ENCODE results near the gene FNDC3B. TPM values are rescaled to one million over a fixed set of nuclear protein-coding genes. Genes with fewer than 3 reads are reported as not detected.

FNDC3B gene
- total RNA-seq, 1 experiment from 2014 or later, result 48.6 TPM

DNA sequence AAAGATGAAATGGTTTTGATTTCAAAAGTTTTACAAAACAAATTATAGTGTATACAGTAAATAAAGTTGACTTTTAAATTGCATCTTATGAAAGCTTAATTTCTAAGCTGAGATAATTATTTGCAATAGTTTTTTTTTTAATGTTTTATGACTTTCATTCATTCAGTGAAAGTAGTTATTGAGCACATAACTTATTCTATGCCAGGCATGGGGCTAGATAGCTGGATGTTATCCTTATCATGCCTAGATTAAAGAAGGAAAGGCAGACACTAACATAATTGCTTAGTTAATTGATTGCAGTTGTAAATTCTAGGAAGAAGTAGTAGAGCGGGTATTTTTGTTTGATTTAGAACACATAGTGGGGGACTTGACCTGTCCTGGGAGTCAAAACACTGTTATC is 92.4 kb downstream of the FNDC3B start:
- Histone ChIP-seq H2AFZ (ENCODE audit: low read length) (no peak overlapping the region), H3K27ac (ENCODE audit: low read length) (no peak overlapping the region), H3K4me2 (ENCODE audit: low read length) (no peak overlapping the region), H3K9me2 (replicated peaks; ENCODE audit: low read length) (no peaks in the 10 kb centered on the region), H3F3A (ENCODE audit: low read length, unreplicated experiment) (peaks cover 6% of the 10 kb centered on the region), H3K27me3 (ENCODE audit: low read length) (no peaks in the 10 kb centered on the region), H3K9me3 (ENCODE audit: low read length) (no peaks in the 10 kb centered on the region), H3K79me2 (ENCODE audit: low read length) (peaks cover 88% of the 10 kb centered on the region), H3K4me1 (ENCODE audit: insufficient read depth, low read length) (peaks cover 84% of the 10 kb centered on the region), H3K36me3 (ENCODE audit: low read depth, low read length) (peaks cover 11% of the 10 kb centered on the region), H3K4me3 (ENCODE audit: low read length) (no peak overlapping the region), H3K9ac (ENCODE audit: low read length) (no peak overlapping the region), H4K20me1 (ENCODE audit: low read length) (no peaks in the 10 kb centered on the region)
- no TSS peak for BruUV-seq (replicated peaks)
- TF ChIP-seq EZH2 (IDR thresholded peaks at IDR 0.05; ENCODE audit: low read length, unreplicated experiment) (no peak), EZH2phosphoT487 (IDR thresholded peaks at IDR 0.05; ENCODE audit: borderline replicate concordance, low read length) (no peak)
- TF ChIP-seq, protein P1, sequence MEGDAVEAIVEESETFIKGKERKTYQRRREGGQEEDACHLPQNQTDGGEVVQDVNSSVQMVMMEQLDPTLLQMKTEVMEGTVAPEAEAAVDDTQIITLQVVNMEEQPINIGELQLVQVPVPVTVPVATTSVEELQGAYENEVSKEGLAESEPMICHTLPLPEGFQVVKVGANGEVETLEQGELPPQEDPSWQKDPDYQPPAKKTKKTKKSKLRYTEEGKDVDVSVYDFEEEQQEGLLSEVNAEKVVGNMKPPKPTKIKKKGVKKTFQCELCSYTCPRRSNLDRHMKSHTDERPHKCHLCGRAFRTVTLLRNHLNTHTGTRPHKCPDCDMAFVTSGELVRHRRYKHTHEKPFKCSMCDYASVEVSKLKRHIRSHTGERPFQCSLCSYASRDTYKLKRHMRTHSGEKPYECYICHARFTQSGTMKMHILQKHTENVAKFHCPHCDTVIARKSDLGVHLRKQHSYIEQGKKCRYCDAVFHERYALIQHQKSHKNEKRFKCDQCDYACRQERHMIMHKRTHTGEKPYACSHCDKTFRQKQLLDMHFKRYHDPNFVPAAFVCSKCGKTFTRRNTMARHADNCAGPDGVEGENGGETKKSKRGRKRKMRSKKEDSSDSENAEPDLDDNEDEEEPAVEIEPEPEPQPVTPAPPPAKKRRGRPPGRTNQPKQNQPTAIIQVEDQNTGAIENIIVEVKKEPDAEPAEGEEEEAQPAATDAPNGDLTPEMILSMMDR (conservative IDR thresholded peaks at IDR 0.05; ENCODE audit: low read depth, low read length), result no peak
- intact Hi-C loops (cut with micrococcal nuclease), result loop anchor here (5.0 kb wide), 2 partner anchors 164 to 186 kb away; no protein-coding TSS in a partner anchor
- no peak for ATAC-seq
- ChIA-PET POLR2A (ENCODE audit: unreplicated experiment) (interaction anchor here (0.6 kb wide), 1 partner anchor 47 kb away, joined by 3 read pairs; no protein-coding TSS in a partner anchor), CTCF (no interaction called here)
- no peak for DNase-seq

DNA sequence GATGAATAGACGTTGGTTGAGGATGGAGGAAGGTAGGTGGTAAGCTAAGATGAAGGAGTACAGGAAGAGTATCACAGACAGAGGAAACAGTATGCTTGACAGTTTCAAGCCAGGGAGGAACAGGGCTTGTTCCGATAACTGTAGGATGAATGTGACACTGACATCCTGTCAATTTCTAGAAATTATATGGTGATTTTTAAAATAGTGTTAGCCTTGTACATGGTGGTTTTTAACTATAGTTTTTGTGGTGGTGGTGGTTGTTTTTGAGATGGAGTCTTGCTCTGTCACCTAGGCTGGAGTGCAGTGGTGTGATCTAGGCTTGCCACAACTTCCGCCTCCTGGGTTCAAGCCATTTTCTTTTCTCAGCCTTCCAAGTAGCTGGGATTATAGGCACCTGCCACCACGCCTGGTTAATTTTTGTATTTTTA is 92.8 kb downstream of the FNDC3B start:
- BruUV-seq (replicated peaks), result no TSS peak
- Histone ChIP-seq H3K36me3 (ENCODE audit: low read depth, low read length) (peaks cover 11% of the 10 kb centered on the region), H3K9me2 (replicated peaks; ENCODE audit: low read length) (no peaks in the 10 kb centered on the region), H3K9ac (ENCODE audit: low read length) (no peak overlapping the region), H3K4me1 (ENCODE audit: insufficient read depth, low read length) (peaks cover 84% of the 10 kb centered on the region), H4K20me1 (ENCODE audit: low read length) (no peaks in the 10 kb centered on the region), H3K4me2 (ENCODE audit: low read length) (no peak overlapping the region), H3K79me2 (ENCODE audit: low read length) (peaks cover 87% of the 10 kb centered on the region), H3K4me3 (ENCODE audit: low read length) (no peak overlapping the region), H3F3A (ENCODE audit: low read length, unreplicated experiment) (peaks cover 6% of the 10 kb centered on the region), H3K9me3 (ENCODE audit: low read length) (no peaks in the 10 kb centered on the region), H3K27me3 (ENCODE audit: low read length) (no peaks in the 10 kb centered on the region), H3K27ac (ENCODE audit: low read length) (no peak overlapping the region), H2AFZ (ENCODE audit: low read length) (no peak overlapping the region)
- intact Hi-C loops (cut with micrococcal nuclease), result loop anchor here (5.0 kb wide), 2 partner anchors 165 to 185 kb away; no protein-coding TSS in a partner anchor
- DNase-seq (no peak), ATAC-seq (no peak)
- POLR2A ChIA-PET (ENCODE audit: unreplicated experiment), result interaction anchor here (0.6 kb wide), 1 partner anchor 48 kb away, joined by 3 read pairs; no protein-coding TSS in a partner anchor
- CTCF ChIA-PET, result no interaction called here
- no peak for TF ChIP-seq EZH2 (IDR thresholded peaks at IDR 0.05; ENCODE audit: low read length, unreplicated experiment)
- no peak for TF ChIP-seq EZH2phosphoT487 (IDR thresholded peaks at IDR 0.05; ENCODE audit: borderline replicate concordance, low read length)
- TF ChIP-seq, protein P1 (conservative IDR thresholded peaks at IDR 0.05; ENCODE audit: low read depth, low read length), result no peak

DNA sequence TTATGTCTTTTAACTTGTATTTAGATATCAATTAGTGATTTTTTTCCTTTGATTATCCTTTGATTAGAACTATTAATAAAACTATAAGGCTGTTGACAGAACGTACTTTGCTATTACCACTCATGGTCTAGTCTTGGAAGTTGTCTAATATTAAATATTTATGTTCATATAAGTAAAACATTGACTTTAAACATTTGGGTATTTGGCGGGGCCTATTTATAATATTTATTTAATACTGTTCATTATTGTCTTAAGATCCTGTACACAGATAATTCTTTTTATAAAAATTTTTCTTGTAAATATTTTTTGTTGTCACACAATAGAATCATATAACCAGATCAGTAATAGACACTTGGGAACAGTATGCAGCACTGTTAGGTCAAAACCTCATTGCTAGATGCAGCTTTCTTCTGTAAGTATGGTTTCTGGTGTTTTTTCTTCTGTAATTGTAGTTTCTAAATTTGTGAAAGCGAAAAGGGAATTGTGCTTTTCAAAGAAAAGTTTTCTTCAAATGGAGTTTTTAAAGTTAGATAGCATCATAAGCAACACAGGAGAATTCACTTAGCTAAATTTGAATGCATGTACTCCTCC is 93.4 kb downstream of the FNDC3B start:
- intact Hi-C loops (cut with micrococcal nuclease), result loop anchor here (5.0 kb wide), 2 partner anchors 166 to 184 kb away; no protein-coding TSS in a partner anchor
- ATAC-seq, result no peak
- peaks cover 87% of the 10 kb centered on the region for H3K4me1 ChIP-seq (ENCODE audit: insufficient read depth, low read length)

More for the DNA sequence above, 93.4 kb downstream of the FNDC3B start:
- Histone ChIP-seq H3K36me3 (ENCODE audit: low read depth, low read length) (peaks cover 11% of the 10 kb centered on the region), H3K27me3 (ENCODE audit: low read length) (no peaks in the 10 kb centered on the region), H3K9me3 (ENCODE audit: low read length) (no peaks in the 10 kb centered on the region), H3F3A (ENCODE audit: low read length, unreplicated experiment) (peaks cover 6% of the 10 kb centered on the region), H3K9ac (ENCODE audit: low read length) (no peak overlapping the region), H3K4me2 (ENCODE audit: low read length) (no peak overlapping the region), H4K20me1 (ENCODE audit: low read length) (no peaks in the 10 kb centered on the region), H3K79me2 (ENCODE audit: low read length) (peaks cover 81% of the 10 kb centered on the region), H3K27ac (ENCODE audit: low read length) (no peak overlapping the region), H3K4me3 (ENCODE audit: low read length) (no peak overlapping the region), H2AFZ (ENCODE audit: low read length) (no peak overlapping the region), H3K9me2 (replicated peaks; ENCODE audit: low read length) (no peaks in the 10 kb centered on the region)
- CTCF ChIA-PET, result no interaction called here
- BruUV-seq (replicated peaks), result no TSS peak
- POLR2A ChIA-PET (ENCODE audit: unreplicated experiment), result no interaction called here
- DNase-seq, result no peak
- TF ChIP-seq EZH2phosphoT487 (IDR thresholded peaks at IDR 0.05; ENCODE audit: borderline replicate concordance, low read length), result no peak
- TF ChIP-seq, protein P1 (conservative IDR thresholded peaks at IDR 0.05; ENCODE audit: low read depth, low read length), result no peak
